HCT116 (cell line): Measurements from ENCODE around the gene TTLL5. TPM values are rescaled to one million over a fixed set of nuclear protein-coding genes. Genes with fewer than 3 reads are reported as not detected.

ENCODE experiments used
- ATAC-seq: fragments of 200-7000 bp; cut with Tn5 transposase; 2 replicates; pipeline ENCODE4 v1.9.1; 2020; ENCODE audit warnings: mild to moderate bottlenecking, moderate library complexity
- BruUV-seq: library from RNA; stranded (reverse); fragments of 400-500 nt; replicated peaks from 2 replicates; lab custom pipeline; 2021; lab: Mats Ljungman, UMichigan
- CTCF ChIA-PET: fragments of 300-600 bp; sonication (Branson Sonifier 250); formaldehyde crosslinking; loops from one replicate; lab custom pipeline; 2021; ENCODE audit warnings: antibody characterized with exemption; lab: Charles Lee
- POLR2A ChIA-PET: fragments of 300-600, 350-600 bp; sonication (Branson Sonifier 250); formaldehyde crosslinking; loops from one replicate; lab custom pipeline; 2021; ENCODE audit warnings: antibody characterized with exemption; lab: Charles Lee
- RAD21 ChIA-PET, 2 experiments: fragments of 300-600 bp; sonication (Branson Sonifier 250); formaldehyde crosslinking; loops; one replicate each; lab custom pipeline; 2023; ENCODE audit warnings: low total read pairs in 2 of 2; ENCODE audit not compliant: uncharacterized antibody in 2 of 2, unreplicated experiment in 2 of 2, low non-redundant PET in 1 of 2; lab: Charles Lee
- DNase-seq: peaks from one replicate; pipeline ENCODE4 v3.0.0-alpha.2; 2010; ENCODE audit warnings: low read depth, low spot score
- H2AFZ ChIP-seq: fragments of 200-600 bp; shearing (Covaris generic), sonication (generic); 2 replicates; pipeline ENCODE4 v1.6.1; 2017; ENCODE audit warnings: low read depth, mixed run types, mixed read lengths, antibody characterized with exemption, low read length; ENCODE audit not compliant: poor library complexity, severe bottlenecking
- H3K27ac ChIP-seq: 2 replicates; pipeline ENCODE4 v1.5.1; 2012; ENCODE audit warnings: low read depth, low read length
- H3K27me3 ChIP-seq: fragments of 200-600 bp; sonication (generic); 2 replicates; pipeline ENCODE4 v1.6.1; 2016; ENCODE audit warnings: mixed run types, low read length, mixed read lengths; ENCODE audit not compliant: insufficient read depth
- H3K36me3 ChIP-seq, 2 experiments: fragments of 200-500 bp in 1 of 2; fragments of 200-600 bp in 1 of 2; sonication (Bioruptor generic) in 1 of 2; sonication (generic) in 1 of 2; 2 replicates each; pipeline versions ENCODE4 v1.5.1 to v1.6.1; 2014 to 2016; ENCODE audit warnings: low read length in 2 of 2, inconsistent platforms in 1 of 2, mixed read lengths in 1 of 2, mixed run types in 1 of 2; ENCODE audit not compliant: insufficient read depth in 2 of 2, control insufficient read depth in 1 of 2
- H3K4me1 ChIP-seq, 2 experiments: fragments of 200-600 bp in 1 of 2; sonication (generic) in 1 of 2; 2 replicates each; pipeline versions ENCODE4 v1.5.1 to v1.6.1; 2012 to 2017; ENCODE audit warnings: low read length in 2 of 2, inconsistent platforms in 1 of 2, mild to moderate bottlenecking in 1 of 2, mixed read lengths in 1 of 2, mixed run types in 1 of 2, moderate library complexity in 1 of 2; ENCODE audit not compliant: insufficient read depth in 2 of 2, control insufficient read depth in 1 of 2
- H3K4me2 ChIP-seq: fragments of 200-600 bp; sonication (generic); 2 replicates; pipeline ENCODE4 v1.6.1; 2017; ENCODE audit warnings: mixed run types, low read length, mixed read lengths
- H3K4me3 ChIP-seq, 2 experiments: fragments of 200-600 bp in 1 of 2; sonication (generic) in 1 of 2; replicated peaks in 1 of 2; 2 replicates each; pipeline ENCODE4 v1.5.1; 2011 to 2016; ENCODE audit warnings: low read length in 2 of 2, control low read depth in 1 of 2, low read depth in 1 of 2, mild to moderate bottlenecking in 1 of 2, mixed read lengths in 1 of 2, mixed run types in 1 of 2
- H3K79me2 ChIP-seq: fragments of 200-600 bp; sonication (generic); 2 replicates; pipeline ENCODE4 v1.6.1; 2017; ENCODE audit warnings: mild to moderate bottlenecking, mixed run types, low read length, moderate library complexity, mixed read lengths; ENCODE audit not compliant: insufficient read depth
- H3K9ac ChIP-seq: fragments of 200-600 bp; sonication (generic); 2 replicates; pipeline ENCODE4 v1.6.1; 2016; ENCODE audit warnings: low read length, mixed read lengths
- H3K9me2 ChIP-seq: fragments of 200-600 bp; sonication (generic), shearing (Covaris generic); 2 replicates; pipeline ENCODE4 v1.6.1; 2017; ENCODE audit warnings: mixed run types, mild to moderate bottlenecking, moderate library complexity; ENCODE audit not compliant: insufficient read depth
- H3K9me3 ChIP-seq, 2 experiments: fragments of 200-500 bp in 1 of 2; fragments of 200-600 bp in 1 of 2; sonication (Bioruptor generic) in 1 of 2; sonication (generic) in 1 of 2; 2 replicates each; pipeline ENCODE4 v1.6.1; 2014 to 2017; ENCODE audit warnings: low read length in 2 of 2, mixed read lengths in 2 of 2, inconsistent platforms in 1 of 2, low read depth in 1 of 2, mild to moderate bottlenecking in 1 of 2, mixed run types in 1 of 2, moderate library complexity in 1 of 2; ENCODE audit not compliant: control insufficient read depth in 1 of 2, insufficient read depth in 1 of 2
- H4K20me1 ChIP-seq: fragments of 200-600 bp; sonication (generic), shearing (Covaris generic); 2 replicates; pipeline ENCODE4 v1.6.1; 2017; ENCODE audit warnings: mixed run types, mild to moderate bottlenecking, moderate library complexity; ENCODE audit not compliant: insufficient read depth
- CBX3 ChIP-seq: IDR thresholded peaks from 2 replicates; pipeline ENCODE4 v1.6.1; 2012; ENCODE audit warnings: low read depth
- EZH2 ChIP-seq: fragments of 200-600 bp; sonication (generic); IDR thresholded peaks from 2 replicates; pipeline ENCODE4 v1.6.1; 2017; ENCODE audit warnings: antibody characterized with exemption, mixed run types
- MAX ChIP-seq: IDR thresholded peaks from 2 replicates; pipeline ENCODE4 v1.6.1; 2012
- RAD21 ChIP-seq: IDR thresholded peaks from 2 replicates; pipeline ENCODE4 v1.6.1; 2012; ENCODE audit warnings: low read depth, mild to moderate bottlenecking
- YY1 ChIP-seq: IDR thresholded peaks from 2 replicates; pipeline ENCODE4 v1.6.1; 2011; ENCODE audit warnings: low read length, low read depth, moderate library complexity, mild to moderate bottlenecking; ENCODE audit not compliant: insufficient replicate concordance; ENCODE audit errors: extremely low read depth
- ZFX ChIP-seq: fragments of 450-650 bp; IDR thresholded peaks from 2 replicates; pipeline ENCODE4 v1.6.1; 2017
- ZNF274 ChIP-seq: fragments of 200-500 bp; sonication (Bioruptor generic); IDR thresholded peaks from 2 replicates; pipeline ENCODE4 v1.6.1; 2014; ENCODE audit warnings: mild to moderate bottlenecking, low read depth, low read length, inconsistent platforms
- intact Hi-C: fragments of 100-400 bp; cut with micrococcal nuclease; formaldehyde crosslinking; loops from 2 replicates; pipeline ENCODE4 v1.10.0; 2022
- total RNA-seq: library from RNA; stranded (reverse); gene quantifications from one replicate; pipeline ENCODE4 v1.2.1, GENCODE V29; 2021; ENCODE audit not compliant: unreplicated experiment
- TF ChIP-seq, protein P1 (sequence below): IDR thresholded peaks from 2 replicates; pipeline ENCODE4 v1.6.1; 2011; ENCODE audit warnings: mild to moderate bottlenecking, low read length, moderate library complexity; ENCODE audit not compliant: insufficient replicate concordance; ENCODE audit errors: extremely low read depth
- TF ChIP-seq, protein P2 (sequence below): IDR thresholded peaks from 2 replicates; pipeline ENCODE4 v1.6.1; 2012; ENCODE audit warnings: low read depth

TTLL5 gene
- total RNA-seq, 1 experiment from 2014 or later, result 26.2 TPM

DNA sequence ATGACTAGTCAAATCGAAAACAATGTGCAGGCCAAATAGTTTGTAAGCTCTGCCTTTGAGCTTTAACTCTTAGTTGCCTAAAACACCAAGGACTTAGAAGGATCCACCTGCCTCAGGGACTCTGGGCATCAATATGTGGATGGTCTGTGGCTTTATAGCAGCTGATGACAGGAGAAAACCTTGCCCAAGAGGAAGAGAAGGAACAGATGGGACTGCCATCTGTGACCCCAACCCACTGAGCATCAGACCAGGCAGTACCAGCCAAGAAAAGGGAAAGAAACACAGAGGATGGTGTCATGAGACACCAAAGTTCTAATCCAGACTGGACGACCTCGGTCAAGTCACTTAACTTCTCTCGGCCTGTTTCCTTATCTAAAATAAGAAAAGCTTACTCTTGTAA, 308.1 kb downstream of the TTLL5 start:
- Histone ChIP-seq H3K9me2 (no peaks in the 10 kb centered on the region), H3K4me3 (no peak overlapping the region), H2AFZ (no peak overlapping the region), H3K27ac (no peak overlapping the region), H3K27me3 (no peaks in the 10 kb centered on the region), H3K4me2 (no peak overlapping the region), H3K9ac (no peak overlapping the region), H3K9me3 (no peaks in the 10 kb centered on the region), H4K20me1 (no peaks in the 10 kb centered on the region), H3K79me2 (no peaks in the 10 kb centered on the region), H3K36me3 (no peaks in the 10 kb centered on the region), H3K4me1 (peaks cover 0 to 4% of the 10 kb centered on the region in 2 experiments; a peak in 1 of 4 replicates)
- BruUV-seq, result no TSS peak
- intact Hi-C loops, result no loop called here
- ATAC-seq, result no peak
- POLR2A ChIA-PET, result no interaction called here
- DNase-seq, result no peak
- RAD21 ChIA-PET, result no interaction called here
- no peak for TF ChIP-seq MAX
- no peak for TF ChIP-seq CBX3
- no peak for TF ChIP-seq RAD21
- TF ChIP-seq EZH2, result no peak
- no peak for TF ChIP-seq ZFX
- TF ChIP-seq ZNF274, result no peak
- TF ChIP-seq, protein P1, sequence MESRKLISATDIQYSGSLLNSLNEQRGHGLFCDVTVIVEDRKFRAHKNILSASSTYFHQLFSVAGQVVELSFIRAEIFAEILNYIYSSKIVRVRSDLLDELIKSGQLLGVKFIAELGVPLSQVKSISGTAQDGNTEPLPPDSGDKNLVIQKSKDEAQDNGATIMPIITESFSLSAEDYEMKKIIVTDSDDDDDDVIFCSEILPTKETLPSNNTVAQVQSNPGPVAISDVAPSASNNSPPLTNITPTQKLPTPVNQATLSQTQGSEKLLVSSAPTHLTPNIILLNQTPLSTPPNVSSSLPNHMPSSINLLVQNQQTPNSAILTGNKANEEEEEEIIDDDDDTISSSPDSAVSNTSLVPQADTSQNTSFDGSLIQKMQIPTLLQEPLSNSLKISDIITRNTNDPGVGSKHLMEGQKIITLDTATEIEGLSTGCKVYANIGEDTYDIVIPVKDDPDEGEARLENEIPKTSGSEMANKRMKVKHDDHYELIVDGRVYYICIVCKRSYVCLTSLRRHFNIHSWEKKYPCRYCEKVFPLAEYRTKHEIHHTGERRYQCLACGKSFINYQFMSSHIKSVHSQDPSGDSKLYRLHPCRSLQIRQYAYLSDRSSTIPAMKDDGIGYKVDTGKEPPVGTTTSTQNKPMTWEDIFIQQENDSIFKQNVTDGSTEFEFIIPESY, result no peak
- CTCF ChIA-PET, result interaction anchor here (0.8 to 2.0 kb wide), 2 partner anchors 9 to 63 kb away, joined by 3 to 7 read pairs; no protein-coding TSS in a partner anchor

GRCh38 chr14:75969891-75970290, 308.8 kb downstream of the TTLL5 start:
- Histone ChIP-seq H3K9me3 (no peaks in the 10 kb centered on the region), H3K79me2 (no peaks in the 10 kb centered on the region), H3K36me3 (no peaks in the 10 kb centered on the region), H3K4me1 (peaks cover 0 to 4% of the 10 kb centered on the region in 2 experiments; a peak in 1 of 4 replicates), H3K27ac (no peak overlapping the region), H3K4me3 (no peak overlapping the region), H3K4me2 (no peak overlapping the region), H3K9me2 (no peaks in the 10 kb centered on the region), H2AFZ (no peak overlapping the region), H3K9ac (no peak overlapping the region), H3K27me3 (no peaks in the 10 kb centered on the region), H4K20me1 (no peaks in the 10 kb centered on the region)
- POLR2A ChIA-PET, result no interaction called here
- BruUV-seq, result no TSS peak
- ATAC-seq (peak; percentile 54; the same call in 1 of the 2 replicates), DNase-seq (no peak)
- RAD21 ChIA-PET, result no interaction called here
- CTCF ChIA-PET, result interaction anchor here (0.8 to 2.0 kb wide), 2 partner anchors 10 to 63 kb away, joined by 3 to 7 read pairs; no protein-coding TSS in a partner anchor
- intact Hi-C loops, result no loop called here
- TF ChIP-seq MAX, result peak; percentile 61
- TF ChIP-seq, protein P2, sequence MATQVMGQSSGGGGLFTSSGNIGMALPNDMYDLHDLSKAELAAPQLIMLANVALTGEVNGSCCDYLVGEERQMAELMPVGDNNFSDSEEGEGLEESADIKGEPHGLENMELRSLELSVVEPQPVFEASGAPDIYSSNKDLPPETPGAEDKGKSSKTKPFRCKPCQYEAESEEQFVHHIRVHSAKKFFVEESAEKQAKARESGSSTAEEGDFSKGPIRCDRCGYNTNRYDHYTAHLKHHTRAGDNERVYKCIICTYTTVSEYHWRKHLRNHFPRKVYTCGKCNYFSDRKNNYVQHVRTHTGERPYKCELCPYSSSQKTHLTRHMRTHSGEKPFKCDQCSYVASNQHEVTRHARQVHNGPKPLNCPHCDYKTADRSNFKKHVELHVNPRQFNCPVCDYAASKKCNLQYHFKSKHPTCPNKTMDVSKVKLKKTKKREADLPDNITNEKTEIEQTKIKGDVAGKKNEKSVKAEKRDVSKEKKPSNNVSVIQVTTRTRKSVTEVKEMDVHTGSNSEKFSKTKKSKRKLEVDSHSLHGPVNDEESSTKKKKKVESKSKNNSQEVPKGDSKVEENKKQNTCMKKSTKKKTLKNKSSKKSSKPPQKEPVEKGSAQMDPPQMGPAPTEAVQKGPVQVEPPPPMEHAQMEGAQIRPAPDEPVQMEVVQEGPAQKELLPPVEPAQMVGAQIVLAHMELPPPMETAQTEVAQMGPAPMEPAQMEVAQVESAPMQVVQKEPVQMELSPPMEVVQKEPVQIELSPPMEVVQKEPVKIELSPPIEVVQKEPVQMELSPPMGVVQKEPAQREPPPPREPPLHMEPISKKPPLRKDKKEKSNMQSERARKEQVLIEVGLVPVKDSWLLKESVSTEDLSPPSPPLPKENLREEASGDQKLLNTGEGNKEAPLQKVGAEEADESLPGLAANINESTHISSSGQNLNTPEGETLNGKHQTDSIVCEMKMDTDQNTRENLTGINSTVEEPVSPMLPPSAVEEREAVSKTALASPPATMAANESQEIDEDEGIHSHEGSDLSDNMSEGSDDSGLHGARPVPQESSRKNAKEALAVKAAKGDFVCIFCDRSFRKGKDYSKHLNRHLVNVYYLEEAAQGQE, result no peak
- TF ChIP-seq YY1, result no peak
